ENCODE data around the gene MYO5B. TPM values are rescaled to one million over a fixed set of nuclear protein-coding genes. Genes with fewer than 3 reads are reported as not detected.

MYO5B gene
- total and polyA plus RNA-seq, 4 donors, result 5.4 to 23.4 (median 11.4) TPM

DNA sequence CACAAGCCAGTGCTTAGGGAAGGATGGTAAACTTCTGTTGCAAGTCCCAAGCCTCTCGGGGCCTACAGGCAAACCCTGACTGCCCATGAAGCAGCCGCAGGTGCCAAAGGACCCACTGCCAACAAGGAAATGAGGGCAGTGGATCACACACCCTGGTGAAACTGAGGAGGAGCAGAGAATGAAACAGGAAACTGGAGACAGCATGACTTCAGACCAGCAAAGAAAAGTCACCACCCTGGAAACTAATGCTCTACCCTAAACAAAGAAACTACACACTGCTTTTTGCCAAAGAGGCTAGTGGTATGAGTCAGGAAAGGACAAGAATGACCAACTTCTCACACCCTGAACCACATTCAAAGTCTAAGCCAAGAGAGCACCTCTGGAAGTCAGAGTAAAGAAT is 97.2 kb downstream of the MYO5B start:
- no peaks in the 10 kb centered on the region for H3K4me1 ChIP-seq (ENCODE audit: control insufficient read depth in 4 of 4, insufficient read depth in 4 of 4, low read length in 3 of 4)
- DNase-seq (ENCODE audit: low spot score), result no peak
- no peak overlapping the region for H3K27ac ChIP-seq (ENCODE audit: low read depth in 1 of 2, low read length in 2 of 2)
- no peaks in the 10 kb centered on the region for H3K27me3 ChIP-seq (ENCODE audit: control insufficient read depth in 4 of 4, insufficient read depth in 4 of 4, low read length in 3 of 4)
- no peak overlapping the region for H3K4me3 ChIP-seq (ENCODE audit: low read depth in 1 of 3, low read length in 3 of 3)
- H3K9ac ChIP-seq (ENCODE audit: low read depth in 1 of 2, low read length in 2 of 2), result no peak overlapping the region
- TF ChIP-seq RAD21 (IDR thresholded peaks at IDR 0.05) (no peak), NR2F2 (IDR thresholded peaks at IDR 0.05) (no peak), HNF4G (IDR thresholded peaks at IDR 0.05) (no peak), TAF1 (conservative IDR thresholded peaks at IDR 0.05) (no peak), HNF4A (conservative IDR thresholded peaks at IDR 0.05) (no peak), GABPA (IDR thresholded peaks at IDR 0.05 in 1 of 2, conservative IDR thresholded peaks at IDR 0.05 in 1 of 2) (no peak), RXRA (IDR thresholded peaks at IDR 0.05) (no peak), YY1 (IDR thresholded peaks at IDR 0.05) (no peak), FOXA1 (IDR thresholded peaks at IDR 0.05) (no peak), SP1 (IDR thresholded peaks at IDR 0.05) (no peak), JUND (IDR thresholded peaks at IDR 0.05) (no peak), EGR1 (IDR thresholded peaks at IDR 0.05; ENCODE audit: low read depth in 2 of 2) (no peak), FOXA2 (IDR thresholded peaks at IDR 0.05) (no peak)
- TF ChIP-seq, protein P1, sequence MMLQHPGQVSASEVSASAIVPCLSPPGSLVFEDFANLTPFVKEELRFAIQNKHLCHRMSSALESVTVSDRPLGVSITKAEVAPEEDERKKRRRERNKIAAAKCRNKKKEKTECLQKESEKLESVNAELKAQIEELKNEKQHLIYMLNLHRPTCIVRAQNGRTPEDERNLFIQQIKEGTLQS (IDR thresholded peaks at IDR 0.05), result no peak
- TF ChIP-seq, protein P2, sequence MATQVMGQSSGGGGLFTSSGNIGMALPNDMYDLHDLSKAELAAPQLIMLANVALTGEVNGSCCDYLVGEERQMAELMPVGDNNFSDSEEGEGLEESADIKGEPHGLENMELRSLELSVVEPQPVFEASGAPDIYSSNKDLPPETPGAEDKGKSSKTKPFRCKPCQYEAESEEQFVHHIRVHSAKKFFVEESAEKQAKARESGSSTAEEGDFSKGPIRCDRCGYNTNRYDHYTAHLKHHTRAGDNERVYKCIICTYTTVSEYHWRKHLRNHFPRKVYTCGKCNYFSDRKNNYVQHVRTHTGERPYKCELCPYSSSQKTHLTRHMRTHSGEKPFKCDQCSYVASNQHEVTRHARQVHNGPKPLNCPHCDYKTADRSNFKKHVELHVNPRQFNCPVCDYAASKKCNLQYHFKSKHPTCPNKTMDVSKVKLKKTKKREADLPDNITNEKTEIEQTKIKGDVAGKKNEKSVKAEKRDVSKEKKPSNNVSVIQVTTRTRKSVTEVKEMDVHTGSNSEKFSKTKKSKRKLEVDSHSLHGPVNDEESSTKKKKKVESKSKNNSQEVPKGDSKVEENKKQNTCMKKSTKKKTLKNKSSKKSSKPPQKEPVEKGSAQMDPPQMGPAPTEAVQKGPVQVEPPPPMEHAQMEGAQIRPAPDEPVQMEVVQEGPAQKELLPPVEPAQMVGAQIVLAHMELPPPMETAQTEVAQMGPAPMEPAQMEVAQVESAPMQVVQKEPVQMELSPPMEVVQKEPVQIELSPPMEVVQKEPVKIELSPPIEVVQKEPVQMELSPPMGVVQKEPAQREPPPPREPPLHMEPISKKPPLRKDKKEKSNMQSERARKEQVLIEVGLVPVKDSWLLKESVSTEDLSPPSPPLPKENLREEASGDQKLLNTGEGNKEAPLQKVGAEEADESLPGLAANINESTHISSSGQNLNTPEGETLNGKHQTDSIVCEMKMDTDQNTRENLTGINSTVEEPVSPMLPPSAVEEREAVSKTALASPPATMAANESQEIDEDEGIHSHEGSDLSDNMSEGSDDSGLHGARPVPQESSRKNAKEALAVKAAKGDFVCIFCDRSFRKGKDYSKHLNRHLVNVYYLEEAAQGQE (IDR thresholded peaks at IDR 0.05), result no peak
- TF ChIP-seq, protein P3, sequence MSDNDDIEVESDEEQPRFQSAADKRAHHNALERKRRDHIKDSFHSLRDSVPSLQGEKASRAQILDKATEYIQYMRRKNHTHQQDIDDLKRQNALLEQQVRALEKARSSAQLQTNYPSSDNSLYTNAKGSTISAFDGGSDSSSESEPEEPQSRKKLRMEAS (IDR thresholded peaks at IDR 0.05), result no peak
- TF ChIP-seq, protein P4, sequence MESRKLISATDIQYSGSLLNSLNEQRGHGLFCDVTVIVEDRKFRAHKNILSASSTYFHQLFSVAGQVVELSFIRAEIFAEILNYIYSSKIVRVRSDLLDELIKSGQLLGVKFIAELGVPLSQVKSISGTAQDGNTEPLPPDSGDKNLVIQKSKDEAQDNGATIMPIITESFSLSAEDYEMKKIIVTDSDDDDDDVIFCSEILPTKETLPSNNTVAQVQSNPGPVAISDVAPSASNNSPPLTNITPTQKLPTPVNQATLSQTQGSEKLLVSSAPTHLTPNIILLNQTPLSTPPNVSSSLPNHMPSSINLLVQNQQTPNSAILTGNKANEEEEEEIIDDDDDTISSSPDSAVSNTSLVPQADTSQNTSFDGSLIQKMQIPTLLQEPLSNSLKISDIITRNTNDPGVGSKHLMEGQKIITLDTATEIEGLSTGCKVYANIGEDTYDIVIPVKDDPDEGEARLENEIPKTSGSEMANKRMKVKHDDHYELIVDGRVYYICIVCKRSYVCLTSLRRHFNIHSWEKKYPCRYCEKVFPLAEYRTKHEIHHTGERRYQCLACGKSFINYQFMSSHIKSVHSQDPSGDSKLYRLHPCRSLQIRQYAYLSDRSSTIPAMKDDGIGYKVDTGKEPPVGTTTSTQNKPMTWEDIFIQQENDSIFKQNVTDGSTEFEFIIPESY (IDR thresholded peaks at IDR 0.05), result no peak
- TF ChIP-seq, protein P5, sequence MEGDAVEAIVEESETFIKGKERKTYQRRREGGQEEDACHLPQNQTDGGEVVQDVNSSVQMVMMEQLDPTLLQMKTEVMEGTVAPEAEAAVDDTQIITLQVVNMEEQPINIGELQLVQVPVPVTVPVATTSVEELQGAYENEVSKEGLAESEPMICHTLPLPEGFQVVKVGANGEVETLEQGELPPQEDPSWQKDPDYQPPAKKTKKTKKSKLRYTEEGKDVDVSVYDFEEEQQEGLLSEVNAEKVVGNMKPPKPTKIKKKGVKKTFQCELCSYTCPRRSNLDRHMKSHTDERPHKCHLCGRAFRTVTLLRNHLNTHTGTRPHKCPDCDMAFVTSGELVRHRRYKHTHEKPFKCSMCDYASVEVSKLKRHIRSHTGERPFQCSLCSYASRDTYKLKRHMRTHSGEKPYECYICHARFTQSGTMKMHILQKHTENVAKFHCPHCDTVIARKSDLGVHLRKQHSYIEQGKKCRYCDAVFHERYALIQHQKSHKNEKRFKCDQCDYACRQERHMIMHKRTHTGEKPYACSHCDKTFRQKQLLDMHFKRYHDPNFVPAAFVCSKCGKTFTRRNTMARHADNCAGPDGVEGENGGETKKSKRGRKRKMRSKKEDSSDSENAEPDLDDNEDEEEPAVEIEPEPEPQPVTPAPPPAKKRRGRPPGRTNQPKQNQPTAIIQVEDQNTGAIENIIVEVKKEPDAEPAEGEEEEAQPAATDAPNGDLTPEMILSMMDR (IDR thresholded peaks at IDR 0.05; ENCODE audit: low read depth, low read length, missing input control), result no peak
- no peaks in the 10 kb centered on the region for H3K36me3 ChIP-seq (ENCODE audit: control insufficient read depth in 4 of 4, insufficient read depth in 3 of 4, low read depth in 1 of 4, low read length in 3 of 4)
- 80% methylated on average over 2 of the region's 2 CpGs for WGBS
- H3K9me3 ChIP-seq (ENCODE audit: control insufficient read depth in 4 of 4, low read length in 3 of 4), result no peaks in the 10 kb centered on the region

Measured in liver (tissue), 9 donors.